K562 (cell line): ENCODE results near the gene STT3B. TPM values are rescaled to one million over a fixed set of nuclear protein-coding genes. Genes with fewer than 3 reads are reported as not detected.

Experiments used
- ATAC-seq: fragments of 200-7000 bp; cut with Tn5 transposase; 3 replicates; pipeline ENCODE4 v1.9.1; 2020; ENCODE audit warnings: moderate library complexity
- BruUV-seq: library from RNA; stranded (reverse); fragments of 400-500 nt; replicated peaks from 2 replicates; lab custom pipeline; 2021; lab: Mats Ljungman, UMichigan
- CTCF ChIA-PET: fragments of 300-600 bp; formaldehyde crosslinking; extraction: SDS; loops from one replicate; lab custom pipeline; 2021; ENCODE audit warnings: low intra/inter-chr PET ratio; lab: Yijun Ruan, JAX
- POLR2A ChIA-PET: fragments of 300-600, 350-650 bp; sonication (Branson Sonifier 250); formaldehyde crosslinking; extraction: SDS; loops from one replicate; lab custom pipeline; 2021; ENCODE audit warnings: antibody characterized with exemption, inconsistent platforms; lab: Yijun Ruan, JAX
- DNase-seq, 4 experiments: peaks; one replicate each; pipeline versions ENCODE4 v3.0.0 to v3.0.0-alpha.2; 2011 to 2018; ENCODE audit warnings: low spot score in 3 of 4, mixed read lengths in 3 of 4; ENCODE audit errors: extremely low read depth in 1 of 4
- FAIRE-seq: peaks from 2 replicates; lab custom pipeline; 2011; peaks lifted over from hg19 to GRCh38; lab: Jason Lieb, UNC
- H2AFZ ChIP-seq: 2 replicates; pipeline ENCODE4 v1.6.0; 2011; ENCODE audit warnings: low read depth, low read length, control low read depth, inconsistent platforms
- H3K27ac ChIP-seq: fragments of 200-600 bp; 3 replicates; pipeline ENCODE4 v1.8.0; 2011; ENCODE audit warnings: low read depth, mild to moderate bottlenecking, control low read depth, inconsistent platforms, low read length, moderate library complexity, mixed read lengths; ENCODE audit errors: extremely low read depth
- H3K27me3 ChIP-seq, 2 experiments: fragments of 300-600 bp in 1 of 2; 2 replicates in 1 of 2; 3 replicates in 1 of 2; pipeline versions ENCODE4 v1.6.0 to v1.8.0; 2011; ENCODE audit warnings: inconsistent platforms in 2 of 2, low read length in 2 of 2, mild to moderate bottlenecking in 1 of 2, mixed read lengths in 1 of 2, moderate library complexity in 1 of 2; ENCODE audit not compliant: control insufficient read depth in 2 of 2, insufficient read depth in 2 of 2
- H3K36me3 ChIP-seq: fragments of 300-600 bp; 3 replicates; pipeline ENCODE4 v1.8.0; 2011; ENCODE audit warnings: mild to moderate bottlenecking, low read length, inconsistent platforms; ENCODE audit not compliant: control insufficient read depth, insufficient read depth
- H3K4me1 ChIP-seq, 2 experiments: fragments of 200-600 bp in 1 of 2; replicated peaks in 1 of 2; 2 replicates in 1 of 2; 3 replicates in 1 of 2; pipeline versions ENCODE4 v1.5.1 to v1.8.0; 2011; ENCODE audit warnings: inconsistent platforms in 2 of 2, low read length in 2 of 2, mild to moderate bottlenecking in 1 of 2, mixed read lengths in 1 of 2, moderate library complexity in 1 of 2; ENCODE audit not compliant: control insufficient read depth in 2 of 2, insufficient read depth in 2 of 2
- H3K4me2 ChIP-seq: 2 replicates; pipeline ENCODE4 v1.6.1; 2011; ENCODE audit warnings: low read length, control low read depth, inconsistent platforms, mixed read lengths; ENCODE audit not compliant: insufficient read depth
- H3K4me3 ChIP-seq: fragments of 200-600 bp; sonication (generic), shearing (Covaris generic); 2 replicates; pipeline ENCODE4 v1.5.1; 2016; ENCODE audit warnings: control low read depth, inconsistent platforms
- H3K79me2 ChIP-seq: fragments of 200-600 bp; 3 replicates; pipeline ENCODE4 v1.8.0; 2011; ENCODE audit warnings: low read length, inconsistent platforms; ENCODE audit not compliant: control insufficient read depth, insufficient read depth
- H3K9ac ChIP-seq, 2 experiments: 2 replicates each; pipeline versions ENCODE4 v1.6.0 to v1.6.1; 2011; ENCODE audit warnings: low read depth in 2 of 2, low read length in 2 of 2, control low read depth in 1 of 2, inconsistent platforms in 1 of 2, mild to moderate bottlenecking in 1 of 2, mixed read lengths in 1 of 2; ENCODE audit not compliant: insufficient read depth in 1 of 2
- H3K9me1 ChIP-seq: one replicate; pipeline ENCODE4 v1.6.0; 2011; ENCODE audit warnings: inconsistent platforms, mild to moderate bottlenecking, low read length, moderate library complexity; ENCODE audit not compliant: control insufficient read depth, insufficient read depth
- H3K9me3 ChIP-seq: replicated peaks from 2 replicates; pipeline ENCODE4 v1.5.1; 2011; ENCODE audit warnings: low read depth, low read length, inconsistent platforms; ENCODE audit not compliant: control insufficient read depth, insufficient read depth
- H4K20me1 ChIP-seq: replicated peaks from 2 replicates; pipeline ENCODE4 v1.6.1; 2011; ENCODE audit warnings: low read length, inconsistent platforms, mixed read lengths; ENCODE audit not compliant: control insufficient read depth, insufficient read depth
- IFI16 ChIP-seq: fragments of 250-450 bp; sonication (Bioruptor Pico); IDR thresholded peaks from 2 replicates; pipeline ENCODE4 v2.1.2; 2022; ENCODE audit warnings: mild to moderate bottlenecking, inconsistent platforms
- PTTG1 ChIP-seq: fragments of 450-650 bp; IDR thresholded peaks from 2 replicates; pipeline ENCODE4 v1.6.1; 2016; ENCODE audit warnings: low read depth, mild to moderate bottlenecking, missing genetic modification characterization, missing compliant biosample characterization
- WGBS: fragments of 100-300 bp; shearing (Covaris generic); methylation state at CpG from one replicate; pipeline ENCODE4 v1.1.6; 2016; ENCODE audit warnings: low coverage, mixed read lengths; ENCODE audit not compliant: insufficient coverage; ENCODE audit errors: missing lambda C conversion rate; 5-methylcytosine and 5-hydroxymethylcytosine counted together
- in situ Hi-C: fragments of 300-500 bp; cut with MboI; formaldehyde crosslinking; loops from 4 replicates; pipeline ENCODE4 v1.15.0; 2018; ENCODE audit warnings: inconsistent platforms, mixed read lengths
- intact Hi-C: fragments of 100-400 bp; cut with micrococcal nuclease; formaldehyde crosslinking; loops from 2 replicates; pipeline ENCODE4 v1.14.2; 2022
- polyA plus RNA-seq, 8 experiments: library from polyadenylated mRNA; depleted of rRNA in 4 of 8; stranded (reverse) in 5 of 8; unstranded in 3 of 8; fragments of >200 nt; fragmentation: Nextera tagmentation in 2 of 8; fragmentation: Illumina TruSeq in 1 of 8; extraction: Ambion mirVana in 2 of 8; extraction: Trizol in 1 of 8; gene quantifications; 2 replicates each; pipeline versions ENCODE4 v1.2.1 to v1.2.3, GENCODE V29; 2011 to 2014; ENCODE audit warnings: inconsistent platforms in 1 of 8, missing spikeins in 1 of 8
- total RNA-seq, 7 experiments: library from RNA; depleted of rRNA in 6 of 7; stranded (reverse); fragments of >200 nt in 6 of 7; fragmentation: Illumina TruSeq in 2 of 7; extraction: Trizol in 2 of 7; gene quantifications; 2 replicates each; pipeline versions ENCODE4 v1.2.1 to v1.2.3, GENCODE V29; 2011 to 2021; ENCODE audit warnings: low replicate concordance in 1 of 7
- TF ChIP-seq, protein P1 (sequence below): sonication (generic); formaldehyde crosslinking; IDR thresholded peaks from 2 replicates; pipeline ENCODE4 v1.8.1; 2023; ENCODE audit warnings: missing genetic modification reagents, mild to moderate bottlenecking, borderline replicate concordance
- TF ChIP-seq, protein P2 (sequence below), 2 experiments: fragments of 450-650 bp in 1 of 2; sonication (generic) in 1 of 2; formaldehyde crosslinking in 1 of 2; IDR thresholded peaks; 2 replicates each; pipeline versions ENCODE4 v1.7.1 to v1.9.0; 2016 to 2022; ENCODE audit warnings: inconsistent platforms in 1 of 2, mild to moderate bottlenecking in 1 of 2, missing genetic modification reagents in 1 of 2
- TF ChIP-seq, protein P3 (sequence below): fragments of 250-450 bp; sonication (Bioruptor Pico); IDR thresholded peaks from 2 replicates; pipeline ENCODE4 v1.5.0; 2020; ENCODE audit warnings: mild to moderate bottlenecking, borderline replicate concordance

STT3B gene
- total and polyA plus RNA-seq, 9 of the 15 experiments (the other 6 are each of a cell fraction or from before 2014, with no cell fraction given): 22.4 to 147 (median 100) TPM

DNA sequence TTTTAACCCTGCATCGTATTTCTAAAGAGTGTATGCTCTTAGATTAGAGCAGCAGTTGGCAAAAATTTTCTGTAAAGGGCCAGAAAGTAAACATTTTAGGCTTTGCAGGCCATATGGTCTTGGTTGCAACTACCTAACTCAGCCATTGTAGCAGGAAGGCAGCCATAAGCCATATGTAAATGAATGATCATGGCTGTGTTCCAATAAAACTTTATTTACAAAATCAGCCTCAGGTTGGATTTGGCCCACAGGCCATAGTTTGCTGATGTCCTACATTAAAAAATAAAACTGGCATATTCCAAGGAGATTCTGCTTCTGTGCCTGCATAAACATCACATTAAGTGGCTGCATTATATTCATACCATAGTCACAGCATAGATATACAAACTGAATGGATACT lies 134.9 kb downstream of the STT3B start:
- no peaks in the 10 kb centered on the region for H3K36me3 ChIP-seq
- POLR2A ChIA-PET: no interaction called here
- H3K4me1 ChIP-seq: no peaks in the 10 kb centered on the region
- no peak for ATAC-seq
- in situ Hi-C loops: no loop called here
- DNase-seq: no peak
- no peak overlapping the region for H3K4me2 ChIP-seq
- H3K4me3 ChIP-seq: no peak overlapping the region
- no peak overlapping the region for H3K9ac ChIP-seq
- no peak overlapping the region for H3K27ac ChIP-seq
- intact Hi-C loops: no loop called here
- H3K9me1 ChIP-seq: no peaks in the 10 kb centered on the region
- no peak overlapping the region for H2AFZ ChIP-seq
- no TSS peak for BruUV-seq
- H3K27me3 ChIP-seq: peaks cover 3 to 9% of the 10 kb centered on the region in 2 experiments; a peak in 4 of 5 replicates
- no peak for FAIRE-seq
- CTCF ChIA-PET: no interaction called here
- H3K9me3 ChIP-seq: no peaks in the 10 kb centered on the region
- no peaks in the 10 kb centered on the region for H4K20me1 ChIP-seq
- WGBS: 0% methylated on average over 1 of the region's 1 CpG
- no peaks in the 10 kb centered on the region for H3K79me2 ChIP-seq
- TF ChIP-seq, protein P1, sequence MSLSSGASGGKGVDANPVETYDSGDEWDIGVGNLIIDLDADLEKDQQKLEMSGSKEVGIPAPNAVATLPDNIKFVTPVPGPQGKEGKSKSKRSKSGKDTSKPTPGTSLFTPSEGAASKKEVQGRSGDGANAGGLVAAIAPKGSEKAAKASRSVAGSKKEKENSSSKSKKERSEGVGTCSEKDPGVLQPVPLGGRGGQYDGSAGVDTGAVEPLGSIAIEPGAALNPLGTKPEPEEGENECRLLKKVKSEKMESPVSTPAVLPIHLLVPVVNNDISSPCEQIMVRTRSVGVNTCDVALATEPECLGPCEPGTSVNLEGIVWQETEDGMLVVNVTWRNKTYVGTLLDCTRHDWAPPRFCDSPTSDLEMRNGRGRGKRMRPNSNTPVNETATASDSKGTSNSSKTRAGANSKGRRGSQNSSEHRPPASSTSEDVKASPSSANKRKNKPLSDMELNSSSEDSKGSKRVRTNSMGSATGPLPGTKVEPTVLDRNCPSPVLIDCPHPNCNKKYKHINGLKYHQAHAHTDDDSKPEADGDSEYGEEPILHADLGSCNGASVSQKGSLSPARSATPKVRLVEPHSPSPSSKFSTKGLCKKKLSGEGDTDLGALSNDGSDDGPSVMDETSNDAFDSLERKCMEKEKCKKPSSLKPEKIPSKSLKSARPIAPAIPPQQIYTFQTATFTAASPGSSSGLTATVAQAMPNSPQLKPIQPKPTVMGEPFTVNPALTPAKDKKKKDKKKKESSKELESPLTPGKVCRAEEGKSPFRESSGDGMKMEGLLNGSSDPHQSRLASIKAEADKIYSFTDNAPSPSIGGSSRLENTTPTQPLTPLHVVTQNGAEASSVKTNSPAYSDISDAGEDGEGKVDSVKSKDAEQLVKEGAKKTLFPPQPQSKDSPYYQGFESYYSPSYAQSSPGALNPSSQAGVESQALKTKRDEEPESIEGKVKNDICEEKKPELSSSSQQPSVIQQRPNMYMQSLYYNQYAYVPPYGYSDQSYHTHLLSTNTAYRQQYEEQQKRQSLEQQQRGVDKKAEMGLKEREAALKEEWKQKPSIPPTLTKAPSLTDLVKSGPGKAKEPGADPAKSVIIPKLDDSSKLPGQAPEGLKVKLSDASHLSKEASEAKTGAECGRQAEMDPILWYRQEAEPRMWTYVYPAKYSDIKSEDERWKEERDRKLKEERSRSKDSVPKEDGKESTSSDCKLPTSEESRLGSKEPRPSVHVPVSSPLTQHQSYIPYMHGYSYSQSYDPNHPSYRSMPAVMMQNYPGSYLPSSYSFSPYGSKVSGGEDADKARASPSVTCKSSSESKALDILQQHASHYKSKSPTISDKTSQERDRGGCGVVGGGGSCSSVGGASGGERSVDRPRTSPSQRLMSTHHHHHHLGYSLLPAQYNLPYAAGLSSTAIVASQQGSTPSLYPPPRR (CRISPR knock-in tag): no peak
- TF ChIP-seq, protein P2, sequence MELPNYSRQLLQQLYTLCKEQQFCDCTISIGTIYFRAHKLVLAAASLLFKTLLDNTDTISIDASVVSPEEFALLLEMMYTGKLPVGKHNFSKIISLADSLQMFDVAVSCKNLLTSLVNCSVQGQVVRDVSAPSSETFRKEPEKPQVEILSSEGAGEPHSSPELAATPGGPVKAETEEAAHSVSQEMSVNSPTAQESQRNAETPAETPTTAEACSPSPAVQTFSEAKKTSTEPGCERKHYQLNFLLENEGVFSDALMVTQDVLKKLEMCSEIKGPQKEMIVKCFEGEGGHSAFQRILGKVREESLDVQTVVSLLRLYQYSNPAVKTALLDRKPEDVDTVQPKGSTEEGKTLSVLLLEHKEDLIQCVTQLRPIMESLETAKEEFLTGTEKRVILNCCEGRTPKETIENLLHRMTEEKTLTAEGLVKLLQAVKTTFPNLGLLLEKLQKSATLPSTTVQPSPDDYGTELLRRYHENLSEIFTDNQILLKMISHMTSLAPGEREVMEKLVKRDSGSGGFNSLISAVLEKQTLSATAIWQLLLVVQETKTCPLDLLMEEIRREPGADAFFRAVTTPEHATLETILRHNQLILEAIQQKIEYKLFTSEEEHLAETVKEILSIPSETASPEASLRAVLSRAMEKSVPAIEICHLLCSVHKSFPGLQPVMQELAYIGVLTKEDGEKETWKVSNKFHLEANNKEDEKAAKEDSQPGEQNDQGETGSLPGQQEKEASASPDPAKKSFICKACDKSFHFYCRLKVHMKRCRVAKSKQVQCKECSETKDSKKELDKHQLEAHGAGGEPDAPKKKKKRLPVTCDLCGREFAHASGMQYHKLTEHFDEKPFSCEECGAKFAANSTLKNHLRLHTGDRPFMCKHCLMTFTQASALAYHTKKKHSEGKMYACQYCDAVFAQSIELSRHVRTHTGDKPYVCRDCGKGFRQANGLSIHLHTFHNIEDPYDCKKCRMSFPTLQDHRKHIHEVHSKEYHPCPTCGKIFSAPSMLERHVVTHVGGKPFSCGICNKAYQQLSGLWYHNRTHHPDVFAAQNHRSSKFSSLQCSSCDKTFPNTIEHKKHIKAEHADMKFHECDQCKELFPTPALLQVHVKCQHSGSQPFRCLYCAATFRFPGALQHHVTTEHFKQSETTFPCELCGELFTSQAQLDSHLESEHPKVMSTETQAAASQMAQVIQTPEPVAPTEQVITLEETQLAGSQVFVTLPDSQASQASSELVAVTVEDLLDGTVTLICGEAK (IDR thresholded peaks at IDR 0.05): peak; percentile 88
- TF ChIP-seq, protein P2 (CRISPR knock-in tag; IDR thresholded peaks at IDR 0.05): peak; percentile 41; the same call in 1 of the 2 replicates
- TF ChIP-seq, protein P3, sequence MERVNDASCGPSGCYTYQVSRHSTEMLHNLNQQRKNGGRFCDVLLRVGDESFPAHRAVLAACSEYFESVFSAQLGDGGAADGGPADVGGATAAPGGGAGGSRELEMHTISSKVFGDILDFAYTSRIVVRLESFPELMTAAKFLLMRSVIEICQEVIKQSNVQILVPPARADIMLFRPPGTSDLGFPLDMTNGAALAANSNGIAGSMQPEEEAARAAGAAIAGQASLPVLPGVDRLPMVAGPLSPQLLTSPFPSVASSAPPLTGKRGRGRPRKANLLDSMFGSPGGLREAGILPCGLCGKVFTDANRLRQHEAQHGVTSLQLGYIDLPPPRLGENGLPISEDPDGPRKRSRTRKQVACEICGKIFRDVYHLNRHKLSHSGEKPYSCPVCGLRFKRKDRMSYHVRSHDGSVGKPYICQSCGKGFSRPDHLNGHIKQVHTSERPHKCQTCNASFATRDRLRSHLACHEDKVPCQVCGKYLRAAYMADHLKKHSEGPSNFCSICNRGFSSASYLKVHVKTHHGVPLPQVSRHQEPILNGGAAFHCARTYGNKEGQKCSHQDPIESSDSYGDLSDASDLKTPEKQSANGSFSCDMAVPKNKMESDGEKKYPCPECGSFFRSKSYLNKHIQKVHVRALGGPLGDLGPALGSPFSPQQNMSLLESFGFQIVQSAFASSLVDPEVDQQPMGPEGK (CRISPR knock-in tag): no peak
- TF ChIP-seq IFI16: no peak
- no peak for TF ChIP-seq PTTG1 (tag)
